Mammary epithelial cell (primary cell): ENCODE measurements around the gene UFL1.

ENCODE experiments used
- EZH2 ChIP-seq: IDR thresholded peaks from 2 replicates; pipeline ENCODE4 v1.6.1; 2012; ENCODE audit warnings: low read length, inconsistent platforms, borderline replicate concordance
- TF ChIP-seq, protein P1 (sequence below), 2 donors: IDR thresholded peaks in 1 of 2; conservative IDR thresholded peaks in 1 of 2; 2 replicates each; pipeline ENCODE4 v1.5.1; 2011 to 2012; ENCODE audit warnings: inconsistent platforms in 2 of 2, low read length in 2 of 2, mild to moderate bottlenecking in 2 of 2, control low read depth in 1 of 2, low read depth in 1 of 2; ENCODE audit not compliant: insufficient read depth in 1 of 2; ENCODE audit errors: extremely low read depth in 1 of 2

DNA sequence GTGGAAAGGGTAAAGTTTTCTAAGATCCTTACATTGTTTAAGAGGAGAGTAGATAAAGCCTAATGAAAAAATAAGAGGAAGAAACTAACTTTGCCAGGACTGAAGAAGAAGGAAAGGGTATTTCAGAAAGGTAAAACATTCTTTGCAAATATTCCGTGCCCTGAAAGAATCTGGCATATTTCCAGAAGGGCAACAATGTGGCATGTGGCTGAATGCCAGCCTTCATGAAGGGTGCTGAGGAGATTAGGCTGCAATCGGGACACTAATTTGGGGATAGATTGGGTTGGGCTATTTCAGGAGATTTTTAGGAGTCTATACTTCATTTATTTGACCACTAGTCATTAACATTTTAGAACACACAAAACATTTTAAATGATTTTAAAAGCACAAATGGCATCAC is 16.2 kb upstream of the UFL1 start:
- TF ChIP-seq, protein P1, sequence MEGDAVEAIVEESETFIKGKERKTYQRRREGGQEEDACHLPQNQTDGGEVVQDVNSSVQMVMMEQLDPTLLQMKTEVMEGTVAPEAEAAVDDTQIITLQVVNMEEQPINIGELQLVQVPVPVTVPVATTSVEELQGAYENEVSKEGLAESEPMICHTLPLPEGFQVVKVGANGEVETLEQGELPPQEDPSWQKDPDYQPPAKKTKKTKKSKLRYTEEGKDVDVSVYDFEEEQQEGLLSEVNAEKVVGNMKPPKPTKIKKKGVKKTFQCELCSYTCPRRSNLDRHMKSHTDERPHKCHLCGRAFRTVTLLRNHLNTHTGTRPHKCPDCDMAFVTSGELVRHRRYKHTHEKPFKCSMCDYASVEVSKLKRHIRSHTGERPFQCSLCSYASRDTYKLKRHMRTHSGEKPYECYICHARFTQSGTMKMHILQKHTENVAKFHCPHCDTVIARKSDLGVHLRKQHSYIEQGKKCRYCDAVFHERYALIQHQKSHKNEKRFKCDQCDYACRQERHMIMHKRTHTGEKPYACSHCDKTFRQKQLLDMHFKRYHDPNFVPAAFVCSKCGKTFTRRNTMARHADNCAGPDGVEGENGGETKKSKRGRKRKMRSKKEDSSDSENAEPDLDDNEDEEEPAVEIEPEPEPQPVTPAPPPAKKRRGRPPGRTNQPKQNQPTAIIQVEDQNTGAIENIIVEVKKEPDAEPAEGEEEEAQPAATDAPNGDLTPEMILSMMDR (conservative IDR thresholded peaks at IDR 0.05 in 1 of 2, IDR thresholded peaks at IDR 0.05 in 1 of 2; ENCODE audit: extremely low read depth in 1 of 2, insufficient read depth in 1 of 2, low read depth in 1 of 2, low read length in 2 of 2), result no peak
- no peak for TF ChIP-seq EZH2
